Panc1 (cell line): ENCODE results near the gene ERC2. TPM values are rescaled to one million over a fixed set of nuclear protein-coding genes. Genes with fewer than 3 reads are reported as not detected.

Experiments
- ATAC-seq: fragments of 200-7000 bp; cut with Tn5 transposase; 2 replicates; pipeline ENCODE4 v1.9.1; 2020; ENCODE audit warnings: mild to moderate bottlenecking, moderate library complexity
- BruUV-seq: library from RNA; stranded (reverse); fragments of 400-500 nt; replicated peaks from 2 replicates; lab custom pipeline; 2021; lab: Mats Ljungman, UMichigan
- CTCF ChIA-PET: fragments of 300-600 bp; sonication (Branson Sonifier 250); formaldehyde crosslinking; loops from one replicate; lab custom pipeline; 2022; ENCODE audit warnings: antibody characterized with exemption; lab: Charles Lee
- POLR2A ChIA-PET: fragments of 300-600 bp; sonication (Branson Sonifier 250); formaldehyde crosslinking; loops from one replicate; lab custom pipeline; 2022; ENCODE audit warnings: antibody characterized with exemption; lab: Charles Lee
- DNase-seq: peaks from one replicate; pipeline ENCODE4 v3.0.0-alpha.2; 2010; ENCODE audit warnings: low read depth, low spot score
- H3K27ac ChIP-seq: 2 replicates; pipeline ENCODE4 v1.5.1; 2011; ENCODE audit warnings: mild to moderate bottlenecking, low read length, inconsistent platforms
- H3K27me3 ChIP-seq: fragments of 200-500 bp; sonication (Bioruptor generic); 2 replicates; pipeline ENCODE4 v1.6.0; 2014; ENCODE audit warnings: low read length, inconsistent platforms; ENCODE audit not compliant: control insufficient read depth, insufficient read depth
- H3K36me3 ChIP-seq: fragments of 200-500 bp; sonication (Bioruptor generic); 2 replicates; pipeline ENCODE4 v1.5.1; 2014; ENCODE audit warnings: inconsistent platforms, mild to moderate bottlenecking, low read length, moderate library complexity; ENCODE audit not compliant: control insufficient read depth, insufficient read depth
- H3K4me1 ChIP-seq: 2 replicates; pipeline ENCODE4 v1.5.1; 2011; ENCODE audit warnings: inconsistent platforms, mild to moderate bottlenecking, low read length, moderate library complexity; ENCODE audit not compliant: control insufficient read depth, insufficient read depth
- H3K4me3 ChIP-seq, 2 experiments: 2 replicates each; pipeline ENCODE4 v1.5.1; 2011 to 2012; ENCODE audit warnings: low read depth in 2 of 2, low read length in 2 of 2, mild to moderate bottlenecking in 2 of 2, inconsistent platforms in 1 of 2, moderate library complexity in 1 of 2
- H3K9me3 ChIP-seq: fragments of 200-500 bp; sonication (Bioruptor generic); 2 replicates; pipeline ENCODE4 v1.5.1; 2014; ENCODE audit warnings: low read depth, mild to moderate bottlenecking, inconsistent platforms, low read length, moderate library complexity; ENCODE audit not compliant: control insufficient read depth, insufficient read depth
- POLR2AphosphoS5 ChIP-seq: IDR thresholded peaks from 2 replicates; pipeline ENCODE4 v1.6.1; 2012; ENCODE audit warnings: mild to moderate bottlenecking, low read depth, low read length, moderate library complexity
- SIN3A ChIP-seq: IDR thresholded peaks from 2 replicates; pipeline ENCODE4 v1.6.1; 2012; ENCODE audit warnings: low read depth, mild to moderate bottlenecking, low read length, moderate library complexity, borderline replicate concordance; ENCODE audit not compliant: insufficient read depth
- TCF7L2 ChIP-seq: IDR thresholded peaks from 2 replicates; pipeline ENCODE4 v1.6.1; 2011; ENCODE audit warnings: mild to moderate bottlenecking, low read depth, low read length, inconsistent platforms
- in situ Hi-C: cut with HindIII; loops from 2 replicates; pipeline ENCODE4 v1.10.0; 2016; ENCODE audit warnings: low sequenced_read_pairs, low pct_unique_long_range_greater_than_20kb
- intact Hi-C: fragments of 100-400 bp; cut with micrococcal nuclease; formaldehyde crosslinking; loops from one replicate; pipeline ENCODE4 v1.10.0; 2022; ENCODE audit not compliant: unreplicated experiment
- total RNA-seq: library from RNA; stranded (reverse); gene quantifications from one replicate; pipeline ENCODE4 v1.2.1, GENCODE V29; 2021; ENCODE audit not compliant: unreplicated experiment
- TF ChIP-seq, protein P1 (sequence below), 2 experiments: IDR thresholded peaks; 2 replicates each; pipeline ENCODE4 v1.6.1; 2011 to 2012; ENCODE audit warnings: low read depth in 2 of 2, control low read depth in 1 of 2, low read length in 1 of 2, mild to moderate bottlenecking in 1 of 2, moderate library complexity in 1 of 2; ENCODE audit not compliant: insufficient read depth in 1 of 2
- TF ChIP-seq, protein P2 (sequence below): fragments of 450-650 bp; IDR thresholded peaks from 2 replicates; pipeline ENCODE4 v1.5.1; 2017; ENCODE audit warnings: mild to moderate bottlenecking

Gene ERC2
- total RNA-seq, 1 experiment from 2014 or later: 0.33 TPM

DNA sequence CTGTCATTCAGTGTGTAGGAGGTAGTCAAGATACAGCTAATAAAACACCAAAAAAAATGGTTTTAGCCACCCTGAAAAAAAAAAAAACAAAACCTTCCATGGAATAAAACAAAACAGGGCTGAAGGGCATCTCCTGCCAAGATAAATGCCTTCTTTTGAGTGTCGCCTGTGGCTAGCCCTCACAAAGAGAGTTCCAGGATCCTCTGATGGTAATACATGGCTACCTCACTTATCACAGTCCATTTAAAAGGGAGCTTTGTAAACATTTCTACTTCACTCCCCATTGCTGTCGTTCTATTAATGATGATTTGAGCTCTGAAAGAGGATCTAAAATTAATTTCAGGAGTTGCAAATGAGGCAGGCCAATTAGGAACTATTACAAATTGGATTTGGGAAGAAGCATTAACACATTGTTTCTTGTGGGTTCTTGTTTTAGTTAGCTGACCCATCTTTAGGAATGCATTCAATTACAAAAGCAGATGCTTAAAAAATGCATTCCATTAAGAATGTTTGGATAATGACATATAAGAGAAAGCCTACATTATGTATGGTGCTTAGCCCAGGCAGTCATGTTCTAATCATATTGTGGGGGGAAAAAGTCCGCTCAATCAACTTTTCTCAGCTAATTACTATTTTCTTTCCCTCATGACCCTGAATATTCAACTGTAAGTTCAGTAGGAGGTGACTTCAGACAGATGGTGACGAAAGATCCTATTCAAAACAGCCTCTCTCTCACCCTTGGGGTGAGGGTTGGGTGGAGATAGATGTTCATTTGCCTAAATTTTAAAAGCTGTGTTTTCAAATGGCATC lies 726.0 kb downstream of the ERC2 start:
- no peak for ATAC-seq
- DNase-seq: no peak
- H3K36me3 ChIP-seq: no peaks in the 10 kb centered on the region
- intact Hi-C loops (no loop called here), in situ Hi-C loops (no loop called here)
- no peaks in the 10 kb centered on the region for H3K4me1 ChIP-seq
- no TSS peak for BruUV-seq
- H3K4me3 ChIP-seq: no peak overlapping the region
- CTCF ChIA-PET: no interaction called here
- POLR2A ChIA-PET: no interaction called here
- H3K27me3 ChIP-seq: no peaks in the 10 kb centered on the region
- no peak overlapping the region for H3K27ac ChIP-seq
- TF ChIP-seq POLR2AphosphoS5 (no peak), SIN3A (no peak)
- TF ChIP-seq, protein P1, sequence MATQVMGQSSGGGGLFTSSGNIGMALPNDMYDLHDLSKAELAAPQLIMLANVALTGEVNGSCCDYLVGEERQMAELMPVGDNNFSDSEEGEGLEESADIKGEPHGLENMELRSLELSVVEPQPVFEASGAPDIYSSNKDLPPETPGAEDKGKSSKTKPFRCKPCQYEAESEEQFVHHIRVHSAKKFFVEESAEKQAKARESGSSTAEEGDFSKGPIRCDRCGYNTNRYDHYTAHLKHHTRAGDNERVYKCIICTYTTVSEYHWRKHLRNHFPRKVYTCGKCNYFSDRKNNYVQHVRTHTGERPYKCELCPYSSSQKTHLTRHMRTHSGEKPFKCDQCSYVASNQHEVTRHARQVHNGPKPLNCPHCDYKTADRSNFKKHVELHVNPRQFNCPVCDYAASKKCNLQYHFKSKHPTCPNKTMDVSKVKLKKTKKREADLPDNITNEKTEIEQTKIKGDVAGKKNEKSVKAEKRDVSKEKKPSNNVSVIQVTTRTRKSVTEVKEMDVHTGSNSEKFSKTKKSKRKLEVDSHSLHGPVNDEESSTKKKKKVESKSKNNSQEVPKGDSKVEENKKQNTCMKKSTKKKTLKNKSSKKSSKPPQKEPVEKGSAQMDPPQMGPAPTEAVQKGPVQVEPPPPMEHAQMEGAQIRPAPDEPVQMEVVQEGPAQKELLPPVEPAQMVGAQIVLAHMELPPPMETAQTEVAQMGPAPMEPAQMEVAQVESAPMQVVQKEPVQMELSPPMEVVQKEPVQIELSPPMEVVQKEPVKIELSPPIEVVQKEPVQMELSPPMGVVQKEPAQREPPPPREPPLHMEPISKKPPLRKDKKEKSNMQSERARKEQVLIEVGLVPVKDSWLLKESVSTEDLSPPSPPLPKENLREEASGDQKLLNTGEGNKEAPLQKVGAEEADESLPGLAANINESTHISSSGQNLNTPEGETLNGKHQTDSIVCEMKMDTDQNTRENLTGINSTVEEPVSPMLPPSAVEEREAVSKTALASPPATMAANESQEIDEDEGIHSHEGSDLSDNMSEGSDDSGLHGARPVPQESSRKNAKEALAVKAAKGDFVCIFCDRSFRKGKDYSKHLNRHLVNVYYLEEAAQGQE (IDR thresholded peaks at IDR 0.05; ENCODE audit: insufficient read depth in 1 of 2, low read depth in 2 of 2, low read length in 1 of 2): no peak
- H3K9me3 ChIP-seq: no peaks in the 10 kb centered on the region

DNA sequence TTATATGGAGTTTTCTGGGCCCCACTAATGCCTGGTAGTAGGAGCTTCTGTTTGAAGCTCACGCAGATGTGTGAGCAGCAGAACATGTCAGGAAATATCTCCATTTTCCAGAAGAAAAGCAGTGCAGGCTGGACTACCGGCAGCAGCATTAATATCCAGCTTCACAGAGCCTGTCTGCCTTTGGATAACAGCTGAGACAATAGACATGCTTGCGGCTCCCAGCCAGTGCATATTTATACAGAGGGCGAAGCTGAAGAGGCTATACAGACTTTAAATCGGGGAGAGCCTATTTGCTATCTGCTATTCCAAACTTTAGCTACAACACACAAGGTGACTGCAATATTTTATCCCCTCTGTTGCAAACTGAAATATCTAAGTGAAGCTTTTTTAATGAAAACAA lies 731.1 kb downstream of the ERC2 start:
- ChIA-PET POLR2A (no interaction called here), CTCF (no interaction called here)
- H3K27me3 ChIP-seq: no peaks in the 10 kb centered on the region
- no peak overlapping the region for H3K4me3 ChIP-seq
- no peaks in the 10 kb centered on the region for H3K9me3 ChIP-seq
- H3K36me3 ChIP-seq: no peaks in the 10 kb centered on the region
- no peak for DNase-seq
- intact Hi-C loops: no loop called here
- no peak overlapping the region for H3K27ac ChIP-seq
- BruUV-seq: no TSS peak
- H3K4me1 ChIP-seq: no peaks in the 10 kb centered on the region
- no peak for ATAC-seq
- no peak for TF ChIP-seq TCF7L2
- no peak for TF ChIP-seq SIN3A
- TF ChIP-seq, protein P2, sequence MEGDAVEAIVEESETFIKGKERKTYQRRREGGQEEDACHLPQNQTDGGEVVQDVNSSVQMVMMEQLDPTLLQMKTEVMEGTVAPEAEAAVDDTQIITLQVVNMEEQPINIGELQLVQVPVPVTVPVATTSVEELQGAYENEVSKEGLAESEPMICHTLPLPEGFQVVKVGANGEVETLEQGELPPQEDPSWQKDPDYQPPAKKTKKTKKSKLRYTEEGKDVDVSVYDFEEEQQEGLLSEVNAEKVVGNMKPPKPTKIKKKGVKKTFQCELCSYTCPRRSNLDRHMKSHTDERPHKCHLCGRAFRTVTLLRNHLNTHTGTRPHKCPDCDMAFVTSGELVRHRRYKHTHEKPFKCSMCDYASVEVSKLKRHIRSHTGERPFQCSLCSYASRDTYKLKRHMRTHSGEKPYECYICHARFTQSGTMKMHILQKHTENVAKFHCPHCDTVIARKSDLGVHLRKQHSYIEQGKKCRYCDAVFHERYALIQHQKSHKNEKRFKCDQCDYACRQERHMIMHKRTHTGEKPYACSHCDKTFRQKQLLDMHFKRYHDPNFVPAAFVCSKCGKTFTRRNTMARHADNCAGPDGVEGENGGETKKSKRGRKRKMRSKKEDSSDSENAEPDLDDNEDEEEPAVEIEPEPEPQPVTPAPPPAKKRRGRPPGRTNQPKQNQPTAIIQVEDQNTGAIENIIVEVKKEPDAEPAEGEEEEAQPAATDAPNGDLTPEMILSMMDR: no peak
- TF ChIP-seq, protein P1 (IDR thresholded peaks at IDR 0.05; ENCODE audit: insufficient read depth in 1 of 2, low read depth in 2 of 2, low read length in 1 of 2): no peak
- no peak for TF ChIP-seq POLR2AphosphoS5
- in situ Hi-C loops: no loop called here
